ENCODE measurements around the gene TMED7. TPM values are rescaled to one million over a fixed set of nuclear protein-coding genes. Genes with fewer than 3 reads are reported as not detected.

The TMED7 gene
- total RNA-seq, 1 donor from 2014 or later, result 109 TPM

- TF ChIP-seq CTCF (IDR thresholded peaks at IDR 0.05), result no peak
- no peak for DNase-seq (ENCODE audit: extremely low spot score, unreplicated experiment)
- Mint-ChIP-seq H3K36me3 (ENCODE audit: unreplicated experiment) (no peaks in the 10 kb centered on the region), H3K4me1 (ENCODE audit: unreplicated experiment) (no peaks in the 10 kb centered on the region), H3K4me3 (ENCODE audit: unreplicated experiment) (no peak overlapping the region), H3K9me3 (ENCODE audit: unreplicated experiment) (peaks cover 12% of the 10 kb centered on the region), H3K27ac (ENCODE audit: unreplicated experiment) (no peak overlapping the region), H3K27me3 (ENCODE audit: unreplicated experiment) (peaks cover 3% of the 10 kb centered on the region)
Observed at GRCh38 chr5:115661563-115661962, 35.7 kb upstream of the TMED7 start.

GRCh38 chr5:115661101-115661500 is 35.3 kb upstream of the TMED7 start:
- Mint-ChIP-seq H3K4me1 (ENCODE audit: unreplicated experiment) (no peaks in the 10 kb centered on the region), H3K27me3 (ENCODE audit: unreplicated experiment) (no peaks in the 10 kb centered on the region), H3K9me3 (ENCODE audit: unreplicated experiment) (peaks cover 8% of the 10 kb centered on the region), H3K4me3 (ENCODE audit: unreplicated experiment) (no peak overlapping the region), H3K36me3 (ENCODE audit: unreplicated experiment) (no peaks in the 10 kb centered on the region), H3K27ac (ENCODE audit: unreplicated experiment) (no peak overlapping the region)
- no peak for TF ChIP-seq CTCF (IDR thresholded peaks at IDR 0.05)
- DNase-seq (ENCODE audit: extremely low spot score, unreplicated experiment), result no peak

GRCh38 chr5:115657881-115658233 is 32.0 kb upstream of the TMED7 start:
- no peak overlapping the region for H3K4me3 Mint-ChIP-seq (ENCODE audit: unreplicated experiment)
- no peaks in the 10 kb centered on the region for H3K27me3 Mint-ChIP-seq (ENCODE audit: unreplicated experiment)
- H3K4me1 Mint-ChIP-seq (ENCODE audit: unreplicated experiment), result no peaks in the 10 kb centered on the region
- no peak for DNase-seq (ENCODE audit: extremely low spot score, unreplicated experiment)
- H3K36me3 Mint-ChIP-seq (ENCODE audit: unreplicated experiment), result no peaks in the 10 kb centered on the region
- TF ChIP-seq CTCF (IDR thresholded peaks at IDR 0.05), result no peak
- H3K27ac Mint-ChIP-seq (ENCODE audit: unreplicated experiment), result no peak overlapping the region
- peaks cover 8% of the 10 kb centered on the region for H3K9me3 Mint-ChIP-seq (ENCODE audit: unreplicated experiment)

- TF ChIP-seq CTCF (IDR thresholded peaks at IDR 0.05), result no peak
- Mint-ChIP-seq H3K27me3 (ENCODE audit: unreplicated experiment) (no peaks in the 10 kb centered on the region), H3K4me1 (ENCODE audit: unreplicated experiment) (no peaks in the 10 kb centered on the region), H3K27ac (ENCODE audit: unreplicated experiment) (no peak overlapping the region), H3K36me3 (ENCODE audit: unreplicated experiment) (no peaks in the 10 kb centered on the region), H3K4me3 (ENCODE audit: unreplicated experiment) (no peak overlapping the region), H3K9me3 (ENCODE audit: unreplicated experiment) (peaks cover 8% of the 10 kb centered on the region)
- no peak for DNase-seq (ENCODE audit: extremely low spot score, unreplicated experiment)
Observed at GRCh38 chr5:115657125-115657880, 31.5 kb upstream of the TMED7 start.

GRCh38 chr5:115656404-115656803 is 30.6 kb upstream of the TMED7 start:
- Mint-ChIP-seq H3K36me3 (ENCODE audit: unreplicated experiment) (no peaks in the 10 kb centered on the region), H3K4me3 (ENCODE audit: unreplicated experiment) (no peak overlapping the region), H3K9me3 (ENCODE audit: unreplicated experiment) (peaks cover 8% of the 10 kb centered on the region), H3K27ac (ENCODE audit: unreplicated experiment) (no peak overlapping the region), H3K4me1 (ENCODE audit: unreplicated experiment) (no peaks in the 10 kb centered on the region), H3K27me3 (ENCODE audit: unreplicated experiment) (no peaks in the 10 kb centered on the region)
- no peak for DNase-seq (ENCODE audit: extremely low spot score, unreplicated experiment)
- TF ChIP-seq CTCF (IDR thresholded peaks at IDR 0.05), result no peak

All from osteocyte (in vitro differentiated cells).